ENCODE measurements around the gene CNNM2.

DNA sequence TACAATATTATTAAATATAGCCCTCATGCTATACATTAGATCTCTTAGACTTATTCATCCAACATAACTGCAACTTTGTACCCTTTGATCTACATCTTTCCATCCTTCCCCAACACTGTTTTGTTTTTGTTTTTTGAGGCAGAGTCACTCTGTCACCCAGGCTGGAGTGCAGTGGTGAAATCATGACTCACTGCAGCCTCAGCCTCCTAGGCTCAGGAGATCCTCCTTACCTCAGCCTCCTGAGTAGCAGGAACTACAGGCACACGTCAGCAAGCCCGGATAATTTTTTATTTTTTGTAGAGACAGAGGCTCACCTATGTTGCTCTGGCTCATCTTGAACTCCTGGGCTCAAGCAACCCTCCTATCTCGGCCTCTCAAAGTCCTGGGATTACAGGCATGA, 221.7 kb downstream of the CNNM2 start:
- TF ChIP-seq POLR2A (IDR thresholded peaks at IDR 0.05), result no peak
- TF ChIP-seq CTCF (IDR thresholded peaks at IDR 0.05), result no peak
- TF ChIP-seq EP300 (IDR thresholded peaks at IDR 0.05), result no peak
